GM12892 (cell line): Measurements from ENCODE around the gene ACADSB.

Source experiments
- POLR2A ChIP-seq: IDR thresholded peaks from 2 replicates; pipeline ENCODE4 v1.6.1; 2011; ENCODE audit warnings: low read depth, low read length, control low read depth
- TAF1 ChIP-seq: IDR thresholded peaks from 2 replicates; pipeline ENCODE4 v1.6.1; 2011; ENCODE audit warnings: low read depth, mild to moderate bottlenecking, control low read depth, low read length, borderline replicate concordance

DNA sequence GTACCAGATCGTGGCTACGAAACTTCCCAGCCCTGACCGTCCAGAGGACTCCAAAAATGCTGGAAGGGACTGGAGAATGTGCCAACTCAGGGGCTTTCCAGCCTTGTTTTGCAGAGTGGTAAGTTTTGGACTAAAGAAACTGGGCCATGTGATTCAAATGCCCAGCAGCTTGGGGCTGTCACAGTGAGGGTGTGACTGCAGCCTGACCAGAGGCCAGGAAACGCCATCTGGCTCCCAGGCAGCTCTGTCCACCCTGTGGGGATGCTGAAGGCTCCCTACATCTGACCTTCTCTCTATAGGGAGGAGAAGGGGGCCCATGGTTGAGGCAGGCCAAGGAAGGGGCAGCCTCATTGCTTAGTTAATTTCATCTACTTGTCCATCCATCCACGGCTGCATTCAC lies 65.4 kb downstream of the ACADSB start:
- TF ChIP-seq POLR2A (no peak), TAF1 (no peak)
